Measurements from ENCODE around the gene LRRC38. TPM values are rescaled to one million over a fixed set of nuclear protein-coding genes. Genes with fewer than 3 reads are reported as not detected.

LRRC38 gene
- total RNA-seq, 4 donors from 2014 or later, result not detected

DNA sequence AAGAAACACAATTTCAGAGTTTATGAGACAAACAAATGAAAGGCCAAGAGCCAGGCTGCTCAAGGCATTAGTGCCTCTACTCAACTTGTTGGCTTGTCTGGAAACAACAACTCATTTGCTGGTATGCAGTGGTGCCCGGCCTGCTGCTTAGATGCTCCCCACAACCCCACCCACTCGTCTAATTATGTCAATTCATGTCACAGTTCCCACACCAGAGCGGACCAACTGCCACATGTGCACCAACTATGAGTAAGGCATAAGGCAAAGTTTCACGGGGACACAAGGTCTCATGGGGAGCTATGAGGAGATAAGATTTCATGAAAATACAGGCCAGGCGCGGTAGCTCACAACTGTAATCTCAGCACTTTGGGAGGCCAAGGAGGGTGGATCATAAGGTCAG is 34.5 kb upstream of the LRRC38 start:
- TF ChIP-seq, protein P1, sequence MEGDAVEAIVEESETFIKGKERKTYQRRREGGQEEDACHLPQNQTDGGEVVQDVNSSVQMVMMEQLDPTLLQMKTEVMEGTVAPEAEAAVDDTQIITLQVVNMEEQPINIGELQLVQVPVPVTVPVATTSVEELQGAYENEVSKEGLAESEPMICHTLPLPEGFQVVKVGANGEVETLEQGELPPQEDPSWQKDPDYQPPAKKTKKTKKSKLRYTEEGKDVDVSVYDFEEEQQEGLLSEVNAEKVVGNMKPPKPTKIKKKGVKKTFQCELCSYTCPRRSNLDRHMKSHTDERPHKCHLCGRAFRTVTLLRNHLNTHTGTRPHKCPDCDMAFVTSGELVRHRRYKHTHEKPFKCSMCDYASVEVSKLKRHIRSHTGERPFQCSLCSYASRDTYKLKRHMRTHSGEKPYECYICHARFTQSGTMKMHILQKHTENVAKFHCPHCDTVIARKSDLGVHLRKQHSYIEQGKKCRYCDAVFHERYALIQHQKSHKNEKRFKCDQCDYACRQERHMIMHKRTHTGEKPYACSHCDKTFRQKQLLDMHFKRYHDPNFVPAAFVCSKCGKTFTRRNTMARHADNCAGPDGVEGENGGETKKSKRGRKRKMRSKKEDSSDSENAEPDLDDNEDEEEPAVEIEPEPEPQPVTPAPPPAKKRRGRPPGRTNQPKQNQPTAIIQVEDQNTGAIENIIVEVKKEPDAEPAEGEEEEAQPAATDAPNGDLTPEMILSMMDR (IDR thresholded peaks at IDR 0.05; ENCODE audit: low read depth), result no peak

DNA sequence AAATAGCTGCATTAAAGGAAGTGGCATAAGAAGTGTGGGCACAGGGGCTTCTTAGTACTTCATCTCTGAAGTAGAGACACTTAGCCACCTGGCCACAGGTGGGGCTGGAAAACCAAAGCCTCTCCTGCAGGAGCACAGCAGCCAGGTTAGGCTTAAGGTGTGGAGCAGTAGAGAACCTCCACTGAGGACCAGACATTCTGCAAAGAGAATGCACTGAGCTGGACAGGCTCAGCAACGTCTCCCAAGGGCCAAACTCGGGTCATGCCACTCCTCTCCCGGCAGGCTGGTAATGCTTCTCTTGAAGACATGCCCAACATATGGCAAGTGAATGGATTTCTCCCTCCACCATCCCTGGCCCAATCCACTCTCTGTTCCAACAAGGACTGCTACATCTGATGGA is 33.0 kb upstream of the LRRC38 start:
- TF ChIP-seq, protein P1 (IDR thresholded peaks at IDR 0.05; ENCODE audit: low read depth), result no peak

DNA sequence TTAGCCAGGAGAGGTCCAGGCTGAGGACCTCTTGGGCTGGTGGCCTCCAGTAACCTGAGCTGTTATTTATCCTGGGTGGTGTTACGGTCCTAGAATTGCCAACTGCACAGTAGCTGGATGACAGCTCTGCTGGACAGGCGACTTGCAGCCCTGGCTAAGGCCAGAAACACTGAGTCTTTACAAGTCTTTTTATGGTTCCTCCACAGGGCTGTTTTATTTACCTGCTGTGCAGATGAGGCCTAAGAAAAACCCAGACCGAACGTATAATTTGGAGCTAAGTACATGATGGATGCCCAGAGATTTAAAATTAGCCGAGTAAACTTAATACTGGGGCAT is 30.4 kb upstream of the LRRC38 start:
- TF ChIP-seq, protein P1 (IDR thresholded peaks at IDR 0.05; ENCODE audit: low read depth), result no peak

DNA sequence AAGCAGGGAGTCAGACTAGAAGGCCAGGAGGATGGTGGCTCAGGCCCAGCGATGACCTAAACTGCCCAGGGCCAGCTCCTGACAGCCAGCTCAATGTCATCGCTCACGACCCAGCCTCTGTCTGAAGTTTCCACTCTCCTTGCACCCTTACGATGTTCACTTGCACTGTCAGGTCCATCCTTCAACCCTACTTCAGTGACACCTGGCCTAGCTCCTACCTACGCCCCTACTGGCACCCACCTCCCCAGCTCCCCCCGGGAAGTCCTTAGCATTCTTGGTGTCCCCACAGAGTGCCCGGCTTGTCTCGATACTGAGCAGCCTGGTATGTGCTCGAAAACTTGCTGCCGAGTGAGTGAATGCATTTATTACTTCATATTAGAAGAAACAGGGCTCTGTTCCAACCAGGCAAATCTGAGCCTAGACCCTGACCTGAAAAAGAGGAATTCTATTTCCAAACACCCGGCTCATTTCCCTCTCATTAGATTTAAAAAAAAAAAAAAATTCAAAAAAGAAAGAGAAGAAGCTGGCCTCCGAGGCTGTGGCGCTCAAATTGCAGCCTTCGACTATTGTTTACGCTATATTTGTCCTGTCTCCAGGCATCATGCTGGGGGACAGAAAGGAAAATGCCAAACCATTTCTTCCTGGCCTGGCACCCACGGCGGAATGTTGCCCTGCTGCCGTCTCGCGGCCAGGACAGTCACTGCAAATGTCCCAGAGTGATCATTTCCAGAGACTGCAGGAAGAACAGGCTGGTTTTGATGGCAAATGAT is 29.8 kb upstream of the LRRC38 start:
- TF ChIP-seq, protein P1 (IDR thresholded peaks at IDR 0.05; ENCODE audit: low read depth), result no peak

DNA sequence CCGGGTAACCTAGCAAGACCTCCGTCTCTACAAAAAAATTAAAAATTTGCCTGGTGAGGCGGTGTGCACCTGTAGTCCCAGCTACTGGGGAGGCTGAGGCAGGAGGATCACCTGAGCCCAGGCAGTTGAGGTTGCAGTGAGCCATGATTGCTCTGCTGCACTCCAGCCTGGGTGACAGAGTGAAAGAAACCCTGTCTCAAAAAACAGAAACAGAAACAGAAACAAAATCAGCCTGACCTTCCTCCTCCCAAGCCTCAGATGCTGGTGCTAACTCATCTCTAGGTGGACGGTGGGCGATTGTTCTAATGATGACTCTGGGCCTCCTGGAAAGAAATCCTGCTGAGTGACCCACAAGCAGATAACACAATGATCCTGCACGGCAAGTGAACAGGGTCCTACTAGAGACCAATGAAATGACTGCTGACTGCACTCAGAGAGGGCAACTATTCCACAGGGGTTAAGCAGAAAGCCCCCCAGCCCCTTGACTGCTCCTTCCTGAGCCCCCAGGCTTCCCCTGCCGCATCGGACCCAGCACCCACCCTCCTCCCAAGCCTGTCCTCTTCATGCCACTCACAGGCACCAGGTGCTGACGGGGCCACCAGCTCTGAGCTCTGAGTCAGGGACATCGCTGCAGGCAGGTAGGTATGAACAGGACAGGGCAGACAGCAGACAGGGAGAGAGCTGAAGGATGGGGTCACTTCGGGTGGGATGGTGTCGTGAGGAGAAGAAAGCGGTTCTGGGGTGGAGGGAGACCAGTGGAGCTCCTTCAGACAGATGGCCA is 27.8 kb upstream of the LRRC38 start:
- TF ChIP-seq, protein P1 (IDR thresholded peaks at IDR 0.05; ENCODE audit: low read depth), result no peak

DNA sequence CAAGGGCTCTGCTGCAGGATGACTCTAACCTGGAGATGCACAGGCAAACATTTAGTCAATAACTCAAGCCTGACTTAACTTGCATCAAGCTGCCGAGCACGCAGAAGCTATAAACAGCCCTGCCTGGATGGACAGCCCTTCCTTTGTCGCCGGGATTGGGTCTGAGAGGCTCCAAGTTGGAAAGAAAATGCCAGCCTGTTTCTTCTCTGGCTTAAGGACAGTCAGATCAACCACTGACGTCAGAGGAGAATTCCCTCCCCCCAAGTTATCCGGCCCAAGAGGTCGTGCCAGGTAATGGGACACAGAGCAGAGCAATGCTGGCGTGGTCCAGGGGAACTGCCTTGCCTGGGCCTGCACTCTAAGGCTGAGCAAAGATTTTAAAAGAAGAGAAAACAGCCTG is 27.1 kb upstream of the LRRC38 start:
- TF ChIP-seq, protein P1 (IDR thresholded peaks at IDR 0.05; ENCODE audit: low read depth), result no peak

DNA sequence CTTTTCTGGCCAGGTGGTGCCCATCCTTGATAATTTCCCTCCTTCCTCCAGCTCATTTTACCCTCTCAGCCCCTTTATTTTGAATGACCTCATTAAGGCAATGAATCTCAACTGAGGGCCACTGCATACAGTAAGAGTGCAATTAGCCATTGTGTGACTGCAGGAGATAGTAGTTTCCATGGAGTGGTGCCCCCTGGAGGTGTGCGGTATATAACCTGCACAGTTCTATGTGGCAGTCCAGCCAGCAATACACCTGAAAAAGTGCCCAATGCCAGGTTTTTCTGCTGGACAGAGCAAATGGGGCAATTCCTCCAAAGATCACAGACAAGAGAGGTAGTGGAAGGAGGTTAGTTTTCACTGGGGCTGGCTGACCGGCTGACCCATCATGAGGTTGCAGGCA is 25.9 kb upstream of the LRRC38 start:
- TF ChIP-seq, protein P1 (IDR thresholded peaks at IDR 0.05; ENCODE audit: low read depth), result no peak

Measured in subcutaneous adipose tissue (tissue), 4 donors.